Karpas-422 (cell line): Measurements from ENCODE around the gene CDCA8. TPM values are rescaled to one million over a fixed set of nuclear protein-coding genes. Genes with fewer than 3 reads are reported as not detected.

Experiments
- DNase-seq: peaks from one replicate; pipeline ENCODE4 v3.0.0-alpha.2; 2015
- H2AFZ ChIP-seq: fragments of 200-600 bp; sonication (generic); 2 replicates; pipeline ENCODE4 v1.6.1; 2014; ENCODE audit warnings: antibody characterized with exemption, low read length, mixed read lengths
- H3K27ac ChIP-seq: fragments of 200-600 bp; sonication (generic); 2 replicates; pipeline ENCODE4 v1.5.1; 2014; ENCODE audit warnings: mild to moderate bottlenecking, low read length, moderate library complexity
- H3K27me3 ChIP-seq: fragments of 200-600 bp; sonication (generic); 2 replicates; pipeline ENCODE4 v1.6.1; 2014; ENCODE audit warnings: low read length, mixed read lengths
- H3K36me3 ChIP-seq: fragments of 200-600 bp; sonication (generic); 2 replicates; pipeline ENCODE4 v1.6.1; 2014; ENCODE audit warnings: low read length, mixed read lengths; ENCODE audit not compliant: insufficient read depth
- H3K4me1 ChIP-seq: fragments of 200-600 bp; sonication (generic); 2 replicates; pipeline ENCODE4 v1.6.1; 2014; ENCODE audit warnings: mild to moderate bottlenecking, low read length, mixed read lengths
- H3K4me2 ChIP-seq: fragments of 200-600 bp; sonication (generic); 2 replicates; pipeline ENCODE4 v1.6.1; 2014; ENCODE audit warnings: low read length, low read depth, mild to moderate bottlenecking; ENCODE audit not compliant: poor library complexity, severe bottlenecking
- H3K4me3 ChIP-seq: fragments of 200-600 bp; sonication (generic); 2 replicates; pipeline ENCODE4 v1.5.1; 2014; ENCODE audit warnings: mild to moderate bottlenecking, antibody characterized with exemption, low read length, mixed read lengths
- H3K79me2 ChIP-seq: fragments of 200-600 bp; sonication (generic); 2 replicates; pipeline ENCODE4 v1.6.1; 2014; ENCODE audit warnings: mild to moderate bottlenecking, low read length, mixed read lengths
- H3K9ac ChIP-seq: fragments of 200-600 bp; sonication (generic); 2 replicates; pipeline ENCODE4 v1.6.0; 2014; ENCODE audit warnings: low read length
- H3K9me2 ChIP-seq: fragments of 200-600 bp; sonication (generic), shearing (Covaris generic); replicated peaks from 2 replicates; pipeline ENCODE4 v1.6.0; 2014; ENCODE audit warnings: mild to moderate bottlenecking, low read length, moderate library complexity; ENCODE audit not compliant: insufficient read depth
- H3K9me3 ChIP-seq: fragments of 300-700, 200-600 bp; sonication (generic); 2 replicates; pipeline ENCODE4 v1.6.1; 2014; ENCODE audit warnings: low read length, mixed read lengths
- H4K20me1 ChIP-seq: fragments of 200-600 bp; sonication (generic); 2 replicates; pipeline ENCODE4 v1.6.1; 2014; ENCODE audit warnings: mild to moderate bottlenecking, antibody characterized with exemption, low read length, low read depth; ENCODE audit not compliant: insufficient read depth
- total RNA-seq: library from RNA; depleted of rRNA; stranded (reverse); fragments of >200 nt; shearing (Covaris generic); gene quantifications from 2 replicates; pipeline ENCODE4 v1.2.3, GENCODE V29; 2014; ENCODE audit warnings: low replicate concordance

The CDCA8 gene
- total RNA-seq, 1 experiment from 2014 or later = 33.1 TPM

DNA sequence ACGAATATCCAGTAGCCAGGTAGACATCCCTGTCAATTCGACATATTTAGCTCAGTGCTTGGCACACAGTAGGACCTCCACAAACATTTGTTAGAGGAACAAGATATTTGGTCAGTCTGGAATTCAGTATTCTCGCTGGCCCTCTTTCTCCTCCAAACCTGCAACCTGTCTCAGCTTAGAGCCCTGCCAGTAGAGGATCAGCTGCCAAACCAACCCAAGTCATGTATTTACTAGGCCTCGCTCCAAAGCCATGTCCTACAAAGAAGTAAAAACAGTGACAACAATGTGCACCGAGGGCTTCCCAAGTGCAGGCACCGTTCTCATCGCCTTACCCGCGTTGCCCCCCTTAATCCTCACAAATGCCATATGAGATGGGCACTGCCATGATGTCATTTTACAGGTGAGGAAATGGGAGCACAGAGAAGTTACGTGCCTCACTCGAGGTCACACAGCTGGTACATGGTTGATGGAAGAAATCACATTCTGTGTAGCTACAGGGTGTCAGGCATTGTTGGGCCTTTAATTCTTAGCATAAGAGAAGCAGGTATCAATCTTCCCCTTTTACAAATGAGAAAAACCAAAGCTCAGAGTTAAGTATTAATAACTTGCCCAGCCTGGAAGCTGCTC lies 26.0 kb upstream of the CDCA8 start:
- Histone ChIP-seq H3K4me3 (no peak overlapping the region), H4K20me1 (no peaks in the 10 kb centered on the region), H3K27ac (no peak overlapping the region), H3K27me3 (no peaks in the 10 kb centered on the region), H3K9me3 (no peaks in the 10 kb centered on the region), H3K79me2 (no peaks in the 10 kb centered on the region), H3K4me1 (no peaks in the 10 kb centered on the region), H3K36me3 (no peaks in the 10 kb centered on the region), H2AFZ (no peak overlapping the region), H3K9ac (no peak overlapping the region), H3K4me2 (no peak overlapping the region), H3K9me2 (no peaks in the 10 kb centered on the region)
- DNase-seq = no peak

DNA sequence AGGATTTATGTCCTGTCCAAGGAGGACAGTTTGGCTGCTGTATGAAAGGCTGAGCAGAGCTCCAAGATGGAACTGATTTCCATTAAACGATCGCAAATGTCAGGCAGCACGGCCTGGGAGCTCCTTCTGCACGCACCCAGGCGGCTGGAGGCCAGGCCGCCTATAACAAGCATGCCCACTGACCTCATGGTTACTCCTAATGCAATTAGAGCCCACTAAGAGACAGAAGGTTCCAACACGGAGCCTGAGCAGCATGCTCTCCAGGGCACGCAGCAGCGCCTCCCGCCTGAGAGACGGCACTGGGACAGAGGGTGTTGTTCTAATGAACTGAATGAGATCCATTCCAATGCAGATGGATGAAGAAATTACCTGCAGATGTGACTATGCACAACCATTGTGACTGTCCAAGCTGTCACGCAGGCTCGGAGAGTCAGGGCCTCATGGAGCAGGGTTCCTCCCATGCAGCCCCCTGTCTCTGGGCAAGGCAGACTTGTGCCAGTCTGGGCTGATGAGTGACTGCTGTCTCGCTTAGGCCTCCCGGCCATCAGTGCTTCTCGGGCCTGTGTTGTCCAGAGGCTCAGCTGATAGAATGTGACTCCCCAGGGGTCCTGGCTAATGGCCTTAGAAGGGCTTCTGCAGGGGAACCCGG lies 25.2 kb upstream of the CDCA8 start:
- no peaks in the 10 kb centered on the region for H3K36me3 ChIP-seq
- H3K9ac ChIP-seq = no peak overlapping the region
- no peak overlapping the region for H2AFZ ChIP-seq
- H4K20me1 ChIP-seq = no peaks in the 10 kb centered on the region
- H3K27ac ChIP-seq = no peak overlapping the region
- H3K27me3 ChIP-seq = no peaks in the 10 kb centered on the region
- H3K4me1 ChIP-seq = no peaks in the 10 kb centered on the region
- no peak for DNase-seq
- H3K79me2 ChIP-seq = no peaks in the 10 kb centered on the region
- H3K9me3 ChIP-seq = no peaks in the 10 kb centered on the region
- H3K4me2 ChIP-seq = no peak overlapping the region
- no peaks in the 10 kb centered on the region for H3K9me2 ChIP-seq
- no peak overlapping the region for H3K4me3 ChIP-seq

DNA sequence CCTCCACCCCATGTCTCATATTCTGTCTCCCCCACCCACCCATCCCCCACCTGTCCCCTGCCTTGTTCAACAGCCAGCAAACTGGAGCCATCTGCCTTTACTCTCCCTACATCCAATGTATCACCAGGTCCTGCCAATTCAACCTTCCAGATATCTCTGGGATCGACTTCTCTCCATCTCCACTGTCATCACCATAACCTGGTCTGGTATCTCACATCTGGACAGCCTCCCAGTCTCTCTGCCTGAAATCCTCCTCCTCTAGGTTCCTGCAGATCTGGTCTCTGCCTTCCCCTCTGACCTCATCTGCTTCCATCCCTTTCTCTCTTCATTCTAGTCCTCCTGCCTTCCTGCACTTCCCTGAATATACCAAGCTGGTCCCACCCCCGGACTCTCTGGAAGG lies 22.2 kb upstream of the CDCA8 start:
- H3K36me3 ChIP-seq = no peaks in the 10 kb centered on the region
- H3K4me2 ChIP-seq = no peak overlapping the region
- H3K9ac ChIP-seq = no peak overlapping the region
- no peaks in the 10 kb centered on the region for H4K20me1 ChIP-seq
- no peaks in the 10 kb centered on the region for H3K4me1 ChIP-seq
- no peak overlapping the region for H2AFZ ChIP-seq
- H3K27ac ChIP-seq = no peak overlapping the region
- H3K4me3 ChIP-seq = no peak overlapping the region
- H3K79me2 ChIP-seq = no peaks in the 10 kb centered on the region
- no peaks in the 10 kb centered on the region for H3K9me3 ChIP-seq
- H3K27me3 ChIP-seq = no peaks in the 10 kb centered on the region
- no peak for DNase-seq
- no peaks in the 10 kb centered on the region for H3K9me2 ChIP-seq

DNA sequence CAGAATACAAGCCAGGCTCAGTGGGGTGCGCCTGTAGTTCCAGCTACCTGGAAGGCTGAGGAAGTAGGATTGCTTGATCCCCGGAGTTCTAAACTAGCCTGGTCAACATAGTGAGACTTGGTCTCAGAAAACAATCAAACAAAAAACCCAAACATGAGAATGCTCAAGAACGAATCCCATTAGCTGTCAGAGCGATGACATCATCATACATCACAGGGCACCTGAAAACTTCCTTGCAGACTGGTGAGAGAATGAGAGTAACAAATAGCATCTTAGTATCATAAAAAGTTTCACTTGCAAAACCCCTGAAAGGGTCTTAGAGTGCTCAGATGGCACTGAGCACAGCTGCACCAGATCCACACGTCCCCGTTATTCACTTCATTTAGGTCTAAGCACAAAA lies 21.1 kb upstream of the CDCA8 start:
- Histone ChIP-seq H3K4me3 (no peak overlapping the region), H3K4me1 (peaks cover 5% of the 10 kb centered on the region), H3K27me3 (no peaks in the 10 kb centered on the region), H3K79me2 (no peaks in the 10 kb centered on the region), H3K4me2 (no peak overlapping the region), H3K36me3 (no peaks in the 10 kb centered on the region), H3K9ac (no peak overlapping the region), H3K9me2 (no peaks in the 10 kb centered on the region), H2AFZ (no peak overlapping the region), H3K9me3 (no peaks in the 10 kb centered on the region), H4K20me1 (no peaks in the 10 kb centered on the region), H3K27ac (no peak overlapping the region)
- no peak for DNase-seq

DNA sequence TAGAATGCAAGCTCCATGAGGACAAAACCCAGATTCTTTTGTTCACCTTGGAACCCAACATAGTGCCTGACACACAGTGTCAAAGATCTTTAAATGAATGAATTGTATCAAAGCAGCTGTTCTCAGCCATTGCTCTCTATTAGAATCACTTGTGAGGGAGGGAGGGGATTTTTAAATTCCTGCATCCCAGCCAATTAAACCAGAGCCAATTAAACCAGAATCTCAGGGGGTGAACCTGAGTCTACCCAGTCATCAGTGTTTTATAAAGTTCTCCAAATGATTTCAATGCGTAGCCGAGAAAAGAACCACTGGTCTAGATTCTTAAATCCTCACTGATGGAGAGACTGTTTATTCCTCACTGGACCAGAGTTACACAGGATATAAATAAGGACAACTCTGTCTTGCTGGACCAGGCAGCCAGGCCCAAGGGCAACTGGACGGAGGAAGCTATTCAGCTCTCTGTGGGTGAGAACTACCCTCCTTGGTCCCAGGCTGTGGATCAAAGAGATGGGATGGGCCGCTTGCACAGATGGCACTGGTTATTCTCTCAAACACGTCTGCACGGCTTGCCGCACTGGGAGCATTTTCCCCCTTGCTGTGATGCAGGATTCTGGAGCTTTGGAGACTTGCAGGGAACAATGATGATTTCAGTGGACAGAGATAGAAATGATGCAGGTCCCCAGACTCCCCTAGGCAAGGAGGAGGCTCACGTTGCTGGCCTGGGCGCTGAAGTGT lies 20.0 kb upstream of the CDCA8 start:
- Histone ChIP-seq H3K9me3 (no peaks in the 10 kb centered on the region), H3K9me2 (no peaks in the 10 kb centered on the region), H3K9ac (no peak overlapping the region), H3K27me3 (no peaks in the 10 kb centered on the region), H3K79me2 (no peaks in the 10 kb centered on the region), H3K4me3 (no peak overlapping the region), H3K4me2 (no peak overlapping the region), H2AFZ (no peak overlapping the region), H3K4me1 (peaks cover 10% of the 10 kb centered on the region), H3K36me3 (no peaks in the 10 kb centered on the region), H3K27ac (no peak overlapping the region), H4K20me1 (no peaks in the 10 kb centered on the region)
- no peak for DNase-seq

DNA sequence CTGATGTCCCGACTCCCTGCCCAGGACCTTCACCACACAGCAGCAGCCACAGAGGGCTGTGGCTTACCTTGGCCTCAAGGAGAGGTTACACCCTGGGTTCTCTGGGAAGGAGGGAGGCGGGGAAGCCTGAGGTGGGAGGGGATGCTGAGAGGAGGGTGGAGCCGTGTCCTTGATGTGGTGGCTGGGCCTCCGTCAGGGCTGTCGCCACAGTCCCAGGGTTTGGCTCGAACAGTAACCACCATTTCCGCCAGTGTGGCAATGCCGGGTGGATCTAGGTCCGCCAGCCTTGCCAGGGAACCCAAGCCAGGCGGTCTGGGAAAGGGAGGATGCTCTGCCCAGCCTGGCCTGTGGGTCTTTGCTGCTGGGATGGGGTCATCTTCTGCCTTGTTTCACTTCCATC lies 18.4 kb upstream of the CDCA8 start:
- H3K4me3 ChIP-seq = no peak overlapping the region
- H3K9ac ChIP-seq = no peak overlapping the region

DNA sequence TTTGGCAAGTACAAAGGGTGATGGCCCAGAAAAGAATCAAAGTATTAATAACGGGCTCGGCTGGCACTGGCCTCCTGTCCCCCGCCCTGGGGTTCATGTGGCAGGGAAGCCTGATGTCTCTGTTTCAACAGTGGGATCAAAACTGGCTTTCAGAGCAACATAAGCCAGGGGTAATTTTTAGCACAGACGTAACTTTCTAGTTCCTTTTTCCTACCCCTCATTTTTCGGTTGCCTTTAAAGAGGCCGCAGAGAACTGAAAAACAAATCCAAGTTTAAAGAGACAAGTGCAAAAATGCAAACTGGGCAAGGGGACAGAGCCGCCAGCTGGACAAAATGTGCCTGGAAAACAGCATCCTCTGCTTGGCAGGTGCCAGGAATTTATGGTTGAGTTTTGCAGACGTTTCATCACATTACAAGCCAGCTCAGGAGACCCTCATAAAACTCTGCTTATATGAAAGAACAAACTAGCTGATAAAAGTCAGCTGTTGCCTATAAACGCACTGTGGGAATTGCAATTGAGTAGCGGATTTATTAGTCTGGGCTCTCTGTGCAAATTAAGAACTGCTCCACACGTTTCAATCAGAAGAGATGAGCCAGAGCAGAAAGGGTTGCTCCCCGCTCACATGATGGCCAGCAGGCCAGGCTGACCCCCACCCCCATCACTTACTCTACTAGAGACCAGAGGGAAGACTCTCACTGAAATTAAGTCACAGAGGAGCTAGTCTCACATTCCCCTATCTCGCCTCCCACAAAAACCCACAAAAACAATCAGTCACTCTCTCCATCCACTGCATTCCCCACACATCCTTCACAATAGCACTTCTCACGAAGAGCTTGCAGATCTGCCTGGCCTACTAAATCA lies 15.8 kb upstream of the CDCA8 start:
- H3K79me2 ChIP-seq = no peaks in the 10 kb centered on the region
- no peaks in the 10 kb centered on the region for H4K20me1 ChIP-seq
- H3K9me3 ChIP-seq = no peaks in the 10 kb centered on the region
- H3K4me2 ChIP-seq = peak overlapping the region; percentile 32
- no peak overlapping the region for H3K27ac ChIP-seq
- H3K9ac ChIP-seq = peak overlapping the region; percentile 28
- H3K36me3 ChIP-seq = peaks cover 2% of the 10 kb centered on the region; the same call in 1 of the 2 replicates
- no peaks in the 10 kb centered on the region for H3K9me2 ChIP-seq
- peak overlapping the region; percentile 62; the same call in 1 of the 2 replicates for H2AFZ ChIP-seq
- peaks cover 10% of the 10 kb centered on the region for H3K4me1 ChIP-seq
- H3K27me3 ChIP-seq = no peaks in the 10 kb centered on the region
- DNase-seq = no peak
- no peak overlapping the region for H3K4me3 ChIP-seq

More for the DNA sequence above, 18.4 kb upstream of the CDCA8 start:
- no peaks in the 10 kb centered on the region for H3K9me3 ChIP-seq
- no peak overlapping the region for H3K27ac ChIP-seq
- DNase-seq = no peak
- H3K4me1 ChIP-seq = peaks cover 10% of the 10 kb centered on the region
- H3K36me3 ChIP-seq = no peaks in the 10 kb centered on the region
- no peak overlapping the region for H2AFZ ChIP-seq
- no peaks in the 10 kb centered on the region for H3K79me2 ChIP-seq
- H3K27me3 ChIP-seq = no peaks in the 10 kb centered on the region
- no peaks in the 10 kb centered on the region for H4K20me1 ChIP-seq
- no peaks in the 10 kb centered on the region for H3K9me2 ChIP-seq
- H3K4me2 ChIP-seq = no peak overlapping the region

DNA sequence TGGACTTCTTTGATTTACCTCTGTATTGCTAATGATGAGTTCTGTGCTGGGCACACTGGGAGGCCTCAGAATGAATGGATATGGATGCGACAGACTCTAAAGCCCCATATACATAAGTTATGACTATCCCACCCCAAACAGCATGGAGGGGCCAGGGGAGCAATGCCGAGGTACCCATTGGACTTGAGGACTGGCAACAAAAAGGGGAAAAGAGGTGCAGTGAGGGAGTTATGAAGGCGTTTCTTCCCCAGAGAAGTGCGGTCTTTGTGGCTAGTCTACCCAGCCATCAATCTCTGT lies 15.2 kb upstream of the CDCA8 start:
- Histone ChIP-seq H3K9me3 (no peaks in the 10 kb centered on the region), H3K36me3 (peaks cover 7% of the 10 kb centered on the region; the same call in 1 of the 2 replicates), H3K4me3 (no peak overlapping the region), H3K9me2 (no peaks in the 10 kb centered on the region), H3K4me2 (no peak overlapping the region), H3K27ac (no peak overlapping the region), H3K4me1 (peaks cover 10% of the 10 kb centered on the region), H3K27me3 (no peaks in the 10 kb centered on the region), H4K20me1 (no peaks in the 10 kb centered on the region), H3K79me2 (no peaks in the 10 kb centered on the region), H3K9ac (no peak overlapping the region), H2AFZ (no peak overlapping the region)
- no peak for DNase-seq
